DND-41 (cell line): ENCODE data around the gene ARHGEF7.

Experiments
- EZH2 ChIP-seq: IDR thresholded peaks from 3 replicates; pipeline ENCODE4 v1.6.1; 2012; ENCODE audit warnings: borderline replicate concordance, low read depth, mild to moderate bottlenecking, moderate library complexity, low read length, inconsistent platforms; ENCODE audit not compliant: severe bottlenecking
- TF ChIP-seq, protein P1 (sequence below): IDR thresholded peaks from 2 replicates; pipeline ENCODE4 v1.5.1; 2012; ENCODE audit warnings: borderline replicate concordance, low read length, moderate library complexity, mild to moderate bottlenecking; ENCODE audit not compliant: poor library complexity, severe bottlenecking; ENCODE audit errors: extremely low read depth

DNA sequence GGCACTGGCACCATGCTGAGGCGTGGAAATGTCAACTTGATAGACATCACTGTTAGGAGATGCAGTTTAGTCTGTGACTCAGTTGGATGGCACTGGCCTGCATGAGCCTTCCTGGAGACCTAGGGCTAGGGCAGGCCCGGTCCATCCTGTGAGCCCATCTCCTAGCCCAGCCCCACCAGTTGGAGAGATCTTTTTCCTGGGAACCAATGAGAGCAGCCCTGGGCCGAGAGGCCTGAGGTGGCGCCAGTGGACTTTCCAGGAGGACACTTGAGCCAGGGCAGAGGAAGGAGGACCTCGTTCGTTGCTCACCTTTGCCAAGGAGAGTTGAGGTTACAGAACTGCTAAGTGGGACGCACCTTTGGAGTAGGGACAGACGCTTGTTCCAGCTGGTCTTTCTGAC, 104.8 kb downstream of the ARHGEF7 start:
- TF ChIP-seq, protein P1, sequence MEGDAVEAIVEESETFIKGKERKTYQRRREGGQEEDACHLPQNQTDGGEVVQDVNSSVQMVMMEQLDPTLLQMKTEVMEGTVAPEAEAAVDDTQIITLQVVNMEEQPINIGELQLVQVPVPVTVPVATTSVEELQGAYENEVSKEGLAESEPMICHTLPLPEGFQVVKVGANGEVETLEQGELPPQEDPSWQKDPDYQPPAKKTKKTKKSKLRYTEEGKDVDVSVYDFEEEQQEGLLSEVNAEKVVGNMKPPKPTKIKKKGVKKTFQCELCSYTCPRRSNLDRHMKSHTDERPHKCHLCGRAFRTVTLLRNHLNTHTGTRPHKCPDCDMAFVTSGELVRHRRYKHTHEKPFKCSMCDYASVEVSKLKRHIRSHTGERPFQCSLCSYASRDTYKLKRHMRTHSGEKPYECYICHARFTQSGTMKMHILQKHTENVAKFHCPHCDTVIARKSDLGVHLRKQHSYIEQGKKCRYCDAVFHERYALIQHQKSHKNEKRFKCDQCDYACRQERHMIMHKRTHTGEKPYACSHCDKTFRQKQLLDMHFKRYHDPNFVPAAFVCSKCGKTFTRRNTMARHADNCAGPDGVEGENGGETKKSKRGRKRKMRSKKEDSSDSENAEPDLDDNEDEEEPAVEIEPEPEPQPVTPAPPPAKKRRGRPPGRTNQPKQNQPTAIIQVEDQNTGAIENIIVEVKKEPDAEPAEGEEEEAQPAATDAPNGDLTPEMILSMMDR: no peak
- TF ChIP-seq EZH2: no peak
